ENCODE data around the gene CDK3.

Gene CDK3

GRCh38 chr17:76022973-76023899, 22.6 kb downstream of the CDK3 start:
- H3K4me3 ChIP-seq (ENCODE audit: control insufficient read depth, low read depth, low read length) = no peak overlapping the region
- no peak for TF ChIP-seq CTCF (conservative IDR thresholded peaks at IDR 0.05; ENCODE audit: control insufficient read depth, insufficient read depth, low read depth, low read length)
- no peak for DNase-seq (ENCODE audit: low read depth)

GRCh38 chr17:76023900-76024237, 23.2 kb downstream of the CDK3 start:
- DNase-seq (ENCODE audit: low read depth) = no peak
- no peak for TF ChIP-seq CTCF (conservative IDR thresholded peaks at IDR 0.05; ENCODE audit: control insufficient read depth, insufficient read depth, low read depth, low read length)
- H3K4me3 ChIP-seq (ENCODE audit: control insufficient read depth, low read depth, low read length) = no peak overlapping the region

DNA sequence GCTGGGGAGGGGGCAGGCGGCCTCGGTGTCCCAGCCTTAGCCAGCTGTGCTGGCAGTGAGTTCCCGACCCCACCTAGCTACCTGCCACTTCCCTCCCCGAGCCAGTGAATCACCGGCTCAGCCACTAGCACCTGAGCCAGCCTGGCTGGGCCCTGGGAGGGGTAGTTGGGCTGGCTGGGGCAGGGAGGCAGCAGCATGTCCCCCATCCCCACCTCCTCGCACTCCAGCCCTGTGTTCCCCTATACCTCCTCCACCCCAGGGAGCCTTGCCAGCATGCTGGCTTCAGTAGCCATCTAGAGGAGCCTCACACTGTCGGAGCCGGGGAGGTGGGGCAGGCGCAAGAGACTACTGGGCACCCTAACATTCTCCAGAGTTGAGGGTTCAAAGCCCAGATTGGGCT, 23.7 kb downstream of the CDK3 start:
- TF ChIP-seq CTCF (conservative IDR thresholded peaks at IDR 0.05; ENCODE audit: control insufficient read depth, insufficient read depth, low read depth, low read length) = no peak
- DNase-seq (ENCODE audit: low read depth) = no peak
- H3K4me3 ChIP-seq (ENCODE audit: control insufficient read depth, low read depth, low read length) = no peak overlapping the region

DNA sequence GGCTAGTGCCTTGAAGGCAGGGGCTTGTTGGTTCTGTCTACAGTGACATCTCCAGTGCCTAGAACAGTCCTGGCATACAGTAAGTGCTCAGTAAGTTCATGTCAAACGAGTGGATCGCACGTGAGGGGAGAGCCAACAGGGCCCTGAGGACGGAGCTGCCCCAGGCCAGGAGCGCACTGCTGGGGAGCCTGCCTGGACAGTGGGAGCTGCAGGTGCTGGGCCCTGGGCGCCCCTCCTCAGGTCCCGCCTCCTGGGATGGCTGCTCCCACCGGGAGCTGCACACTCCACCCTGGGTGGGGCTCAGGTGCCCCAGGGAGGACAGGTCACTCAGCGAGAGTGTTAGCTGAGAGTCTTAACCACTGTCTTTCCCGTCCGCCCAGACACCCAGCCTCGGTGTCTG, 24.6 kb downstream of the CDK3 start:
- H3K4me3 ChIP-seq (ENCODE audit: control insufficient read depth, low read depth, low read length) = no peak overlapping the region
- no peak for DNase-seq (ENCODE audit: low read depth)
- no peak for TF ChIP-seq CTCF (conservative IDR thresholded peaks at IDR 0.05; ENCODE audit: control insufficient read depth, insufficient read depth, low read depth, low read length)

DNA sequence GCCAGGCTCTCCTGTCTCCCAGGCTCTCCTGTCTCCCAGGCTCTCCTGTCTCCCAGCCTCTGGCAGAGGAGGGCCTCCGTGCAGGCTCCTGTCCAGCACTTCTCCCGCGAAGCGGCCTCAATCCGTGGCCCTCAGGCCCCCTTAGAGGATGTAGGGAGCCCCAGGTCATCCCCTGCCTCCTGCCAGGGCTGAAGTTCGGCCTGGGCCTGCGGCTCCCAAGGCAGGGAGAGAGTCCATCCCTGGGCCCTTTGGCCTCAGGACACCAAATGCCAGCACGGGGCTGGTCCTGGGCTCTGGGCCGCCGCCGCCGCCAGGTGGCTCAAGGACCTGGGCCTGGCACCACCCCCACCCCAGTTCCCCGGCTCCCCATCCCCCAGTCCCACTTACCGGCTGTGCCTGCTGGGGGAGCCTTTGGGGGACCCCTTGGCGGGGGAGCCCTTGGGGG, 26.1 kb downstream of the CDK3 start:
- DNase-seq (ENCODE audit: low read depth) = no peak
- TF ChIP-seq CTCF (conservative IDR thresholded peaks at IDR 0.05; ENCODE audit: control insufficient read depth, insufficient read depth, low read depth, low read length) = no peak
- no peak overlapping the region for H3K4me3 ChIP-seq (ENCODE audit: control insufficient read depth, low read depth, low read length)

GRCh38 chr17:76027159-76027839, 26.6 kb downstream of the CDK3 start, which contains the start of gene EVPL:
Gene EVPL (minus strand): TSS chr17:76027306. CDS start chr17:76027198, 108 bp downstream.
- H3K4me3 ChIP-seq (ENCODE audit: control insufficient read depth, low read depth, low read length) = no peak within 1 kb of the TSS
- DNase-seq (ENCODE audit: low read depth) = no peak
- TF ChIP-seq CTCF (conservative IDR thresholded peaks at IDR 0.05; ENCODE audit: control insufficient read depth, insufficient read depth, low read depth, low read length) = no peak

Measured in fibroblast of mammary gland (primary cell).